Esophagus muscularis mucosa (tissue), 4 donors: ENCODE data around the gene BTBD9.

Experiments
- EP300 ChIP-seq: sonication (generic); formaldehyde crosslinking; IDR thresholded peaks from one replicate; pipeline ENCODE4 v1.6.1; 2017; ENCODE audit warnings: antibody characterized with exemption
- POLR2A ChIP-seq: fragments of 450-650 bp; IDR thresholded peaks from one replicate; pipeline ENCODE4 v1.6.1; 2017; ENCODE audit warnings: antibody characterized with exemption, moderate library complexity, mild to moderate bottlenecking, low read depth
- POLR2AphosphoS5 ChIP-seq, 2 donors: sonication (generic); formaldehyde crosslinking; IDR thresholded peaks; one replicate each; pipeline ENCODE4 v1.6.1; 2017; ENCODE audit warnings: antibody characterized with exemption in 2 of 2
- TF ChIP-seq, protein P1 (sequence below), 3 experiments: fragments of 200-600 bp in 2 of 3; fragments of 450-650 bp in 1 of 3; sonication (generic) in 2 of 3; IDR thresholded peaks; one replicate each; pipeline ENCODE4 v1.5.1; 2017 to 2019; ENCODE audit warnings: antibody characterized with exemption in 3 of 3, mild to moderate bottlenecking in 2 of 3, moderate library complexity in 1 of 3

DNA sequence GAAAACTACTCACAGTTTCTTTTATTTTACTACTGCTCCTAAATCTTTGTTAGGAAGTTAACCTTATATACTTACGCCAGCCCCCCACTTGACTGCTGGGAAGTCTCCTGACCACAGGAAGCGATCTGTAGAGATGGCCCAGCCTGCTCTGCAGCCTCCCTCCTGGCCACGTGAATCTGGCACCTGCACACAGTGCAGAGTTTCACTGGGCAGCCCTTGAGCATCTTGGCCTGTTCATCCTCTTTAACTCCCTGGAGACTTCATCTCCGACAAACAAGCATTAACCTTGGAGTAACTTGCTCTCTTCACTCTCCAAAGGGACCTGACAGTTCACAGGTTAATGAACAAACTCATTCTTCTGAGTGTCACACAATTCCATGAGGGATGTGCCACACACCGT is 294.1 kb downstream of the BTBD9 start:
- TF ChIP-seq, protein P1, sequence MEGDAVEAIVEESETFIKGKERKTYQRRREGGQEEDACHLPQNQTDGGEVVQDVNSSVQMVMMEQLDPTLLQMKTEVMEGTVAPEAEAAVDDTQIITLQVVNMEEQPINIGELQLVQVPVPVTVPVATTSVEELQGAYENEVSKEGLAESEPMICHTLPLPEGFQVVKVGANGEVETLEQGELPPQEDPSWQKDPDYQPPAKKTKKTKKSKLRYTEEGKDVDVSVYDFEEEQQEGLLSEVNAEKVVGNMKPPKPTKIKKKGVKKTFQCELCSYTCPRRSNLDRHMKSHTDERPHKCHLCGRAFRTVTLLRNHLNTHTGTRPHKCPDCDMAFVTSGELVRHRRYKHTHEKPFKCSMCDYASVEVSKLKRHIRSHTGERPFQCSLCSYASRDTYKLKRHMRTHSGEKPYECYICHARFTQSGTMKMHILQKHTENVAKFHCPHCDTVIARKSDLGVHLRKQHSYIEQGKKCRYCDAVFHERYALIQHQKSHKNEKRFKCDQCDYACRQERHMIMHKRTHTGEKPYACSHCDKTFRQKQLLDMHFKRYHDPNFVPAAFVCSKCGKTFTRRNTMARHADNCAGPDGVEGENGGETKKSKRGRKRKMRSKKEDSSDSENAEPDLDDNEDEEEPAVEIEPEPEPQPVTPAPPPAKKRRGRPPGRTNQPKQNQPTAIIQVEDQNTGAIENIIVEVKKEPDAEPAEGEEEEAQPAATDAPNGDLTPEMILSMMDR (IDR thresholded peaks at IDR 0.05) = no peak
- TF ChIP-seq POLR2AphosphoS5 (IDR thresholded peaks at IDR 0.05) (no peak), POLR2A (no peak), EP300 (no peak)
